Stimulated activated naive CD4-positive, alpha-beta T cell (primary cell): ENCODE measurements around the gene MBL2.

Source experiments
- DNase-seq, 6 experiments: peaks; one replicate each; lab custom pipeline; 2025; lab: John Stamatoyannopoulos, UW

The MBL2 gene

DNA sequence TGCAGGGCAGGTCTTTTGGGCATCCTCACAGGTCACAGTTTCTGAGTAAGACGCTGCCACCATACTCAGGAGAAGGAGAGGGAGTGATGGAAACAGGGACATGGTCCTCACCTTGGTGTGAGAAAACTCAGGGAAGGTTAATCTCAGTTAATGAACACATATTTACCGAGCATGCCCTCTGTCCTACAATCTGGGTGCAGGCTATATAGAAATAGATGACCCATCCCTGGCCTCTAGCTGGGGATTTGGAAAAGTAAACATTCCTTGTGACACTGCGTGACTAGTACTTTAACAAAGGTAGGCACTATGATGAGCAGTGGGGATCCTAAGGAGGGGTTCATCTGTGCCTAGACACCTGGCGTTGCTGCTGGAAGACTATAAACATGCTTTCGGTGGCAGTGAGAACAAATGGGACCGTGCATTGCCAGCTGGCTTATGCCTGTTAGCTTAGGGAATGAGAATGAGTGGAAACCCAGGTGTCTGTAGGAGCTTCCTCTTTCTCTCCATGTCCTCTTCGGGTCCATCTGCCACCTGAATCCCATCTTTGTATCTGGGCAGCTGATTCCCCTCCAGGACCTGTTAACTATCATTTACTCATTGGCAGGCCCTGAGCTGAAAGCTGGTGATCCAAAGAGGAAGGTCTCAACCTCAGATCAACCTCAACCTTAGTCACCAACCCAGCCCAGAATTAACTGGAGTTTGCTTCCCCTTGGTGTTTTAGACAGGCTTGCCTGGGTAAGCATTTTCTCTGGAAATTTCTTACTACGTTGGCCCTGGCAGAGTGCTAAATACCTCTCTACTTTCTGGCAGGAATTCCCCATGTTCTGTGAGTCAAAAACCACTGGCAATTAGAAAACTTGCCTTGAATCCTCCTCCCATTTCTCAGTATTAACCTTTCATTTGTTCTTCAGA lies 794 bp downstream of the MBL2 start:
- no peak for DNase-seq

DNA sequence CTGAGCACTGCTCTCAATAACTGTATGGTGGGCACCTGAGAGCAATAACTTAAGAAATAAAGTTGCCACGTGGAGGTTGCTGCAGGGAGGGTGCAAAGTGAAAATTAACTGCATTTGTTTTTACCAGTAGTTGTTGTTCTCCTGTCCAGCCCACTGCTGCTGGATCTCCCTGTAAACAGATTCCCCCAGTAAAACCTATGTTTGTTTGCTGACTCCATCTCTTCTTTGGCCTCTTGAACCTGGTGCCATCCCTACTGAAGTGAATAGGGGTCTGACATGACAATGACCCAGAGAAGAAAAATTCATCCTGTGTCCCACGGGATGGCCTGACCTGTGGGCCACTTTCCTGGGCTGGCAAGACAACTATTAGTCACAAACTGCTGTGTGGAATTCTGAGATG lies 1.7 kb downstream of the MBL2 start:
- no peak for DNase-seq

DNA sequence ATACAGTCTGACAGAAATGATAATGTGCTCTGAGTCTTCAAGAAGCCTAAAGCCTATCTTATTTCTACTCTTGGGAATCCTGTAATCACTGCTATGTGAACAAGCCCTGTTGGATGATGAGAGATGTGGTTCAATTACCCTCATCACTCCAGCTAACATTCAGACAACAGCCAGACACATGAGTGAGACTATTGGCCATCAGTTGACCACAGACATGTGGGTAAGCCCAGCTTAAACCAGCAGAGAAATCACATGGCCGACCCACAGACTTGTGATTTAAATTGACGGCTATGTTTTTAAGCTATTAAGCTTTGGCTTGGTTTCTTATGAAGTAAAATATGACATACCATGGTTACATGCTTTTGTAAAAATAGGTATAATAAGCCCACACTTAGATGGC lies 2.6 kb downstream of the MBL2 start:
- no peak for DNase-seq

DNA sequence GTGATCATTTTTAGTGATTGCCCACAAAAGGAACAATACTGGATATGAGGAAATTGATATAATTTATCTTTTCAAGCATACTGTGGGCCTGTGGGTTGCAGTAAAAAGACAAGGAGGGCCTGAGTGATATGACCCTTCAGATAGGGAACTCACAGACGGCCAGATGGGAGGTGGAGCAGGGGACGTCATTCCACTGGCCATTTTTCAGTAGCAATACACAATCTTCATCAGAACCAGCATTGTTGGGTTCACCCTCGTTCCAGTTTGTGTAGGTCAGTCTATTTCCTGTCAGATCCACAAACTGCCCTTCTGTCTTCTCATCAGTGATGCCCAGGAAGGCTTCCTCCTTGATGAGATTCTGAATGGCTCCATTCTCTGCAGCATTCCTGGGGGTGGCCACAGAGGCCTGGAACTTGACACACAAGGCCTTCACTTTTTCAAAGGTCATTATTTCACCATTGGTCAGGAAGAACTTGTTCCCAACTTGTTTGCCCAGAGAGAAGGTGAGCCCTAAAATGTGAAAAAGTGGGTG lies 4.5 kb downstream of the MBL2 start:
- no peak for DNase-seq

DNA sequence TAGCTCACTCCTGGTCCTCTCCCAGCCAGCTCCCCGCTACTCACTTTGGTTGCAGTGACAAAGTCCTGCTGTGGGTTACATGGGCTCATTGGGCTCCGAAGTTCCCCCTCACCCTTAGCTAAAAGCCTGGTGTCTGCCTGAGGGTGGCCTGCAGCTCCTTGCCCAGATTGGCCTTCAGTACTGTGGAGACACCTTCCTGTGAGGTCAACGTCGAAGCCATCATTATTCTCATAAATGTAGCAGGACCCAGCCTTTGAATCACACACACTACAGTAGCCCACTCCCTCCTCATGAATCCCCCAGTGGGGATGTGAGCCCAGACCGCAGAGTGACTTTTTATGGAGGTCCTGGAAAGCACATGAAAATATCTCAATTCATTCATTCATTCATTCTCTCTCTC lies 10.5 kb downstream of the MBL2 start:
- DNase-seq = no peak

DNA sequence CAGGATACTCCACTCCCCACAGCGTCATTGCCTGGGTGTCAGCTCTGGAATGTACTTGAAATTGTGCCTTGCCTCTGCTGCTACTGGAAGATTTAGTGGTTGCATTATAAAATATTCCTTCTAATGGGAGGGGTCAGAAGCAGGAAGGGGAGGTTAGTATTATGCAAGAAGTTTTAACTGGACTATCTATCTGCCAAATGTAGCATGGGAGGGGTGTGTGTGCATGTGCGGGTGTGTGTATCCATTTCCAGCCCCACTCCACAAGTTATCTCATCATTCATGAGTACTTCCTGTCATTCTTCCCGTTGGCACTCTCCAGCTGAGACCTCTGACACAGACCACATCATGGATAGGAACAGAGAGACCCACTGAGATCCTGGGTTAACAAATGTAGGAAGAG lies 13.4 kb downstream of the MBL2 start:
- DNase-seq = no peak

DNA sequence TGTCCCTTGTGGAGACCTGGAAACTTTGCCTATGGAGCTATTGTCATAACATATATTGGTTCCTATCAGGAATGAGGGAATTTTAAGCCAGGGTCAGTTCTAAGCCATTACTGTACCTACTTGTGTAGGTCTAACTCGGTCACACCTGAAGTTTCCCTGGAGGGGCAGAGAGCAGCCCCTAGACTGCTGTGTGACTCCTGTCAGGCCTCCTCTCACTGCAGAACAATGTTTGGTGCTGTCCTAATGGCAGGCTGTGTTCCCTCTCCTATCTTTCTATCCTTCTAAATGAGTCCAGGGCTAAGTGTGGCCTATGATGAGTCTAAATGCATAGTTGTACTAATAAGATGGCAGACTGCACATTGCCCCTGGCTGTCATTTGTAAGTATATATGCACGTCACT lies 14.2 kb downstream of the MBL2 start:
- DNase-seq = no peak

DNA sequence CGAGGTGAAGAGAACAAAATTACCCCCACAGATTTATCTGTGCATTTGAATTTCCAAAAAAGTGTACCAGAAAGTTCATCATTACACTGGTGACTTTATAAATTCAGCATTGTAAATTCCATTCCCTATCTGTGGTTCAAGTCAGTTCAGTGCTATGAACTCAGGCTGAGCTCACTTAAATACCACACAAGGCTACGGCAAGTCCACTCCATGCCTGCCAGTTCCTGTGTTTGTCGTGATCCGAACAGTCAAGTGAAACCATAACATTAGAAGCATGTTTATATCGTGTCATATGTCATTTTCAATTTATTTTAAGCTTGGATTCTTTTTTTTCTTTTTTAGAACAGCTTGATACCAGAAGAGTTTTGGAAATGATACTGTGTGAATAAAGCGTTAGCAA lies 14.8 kb downstream of the MBL2 start:
- DNase-seq = no peak

DNA sequence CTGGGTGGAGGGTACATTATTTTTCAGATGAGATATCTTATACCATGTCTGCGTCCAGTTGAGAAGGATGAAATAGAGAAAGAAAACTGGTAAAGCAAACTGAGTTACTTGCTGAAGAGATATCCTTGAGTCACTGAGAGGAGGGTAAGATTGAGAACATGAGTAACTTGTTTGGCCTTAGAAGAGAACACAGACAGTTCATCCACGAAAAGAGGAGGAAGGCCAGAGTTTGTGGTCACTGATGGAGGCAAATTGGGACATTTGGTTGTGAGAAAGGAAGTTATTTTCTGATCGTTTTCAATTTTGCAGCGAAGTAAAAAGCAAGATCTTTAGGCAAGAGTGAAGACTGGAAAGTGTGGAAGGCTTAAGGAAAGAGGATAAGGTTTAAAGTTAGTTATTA lies 15.6 kb downstream of the MBL2 start:
- no peak for DNase-seq

DNA sequence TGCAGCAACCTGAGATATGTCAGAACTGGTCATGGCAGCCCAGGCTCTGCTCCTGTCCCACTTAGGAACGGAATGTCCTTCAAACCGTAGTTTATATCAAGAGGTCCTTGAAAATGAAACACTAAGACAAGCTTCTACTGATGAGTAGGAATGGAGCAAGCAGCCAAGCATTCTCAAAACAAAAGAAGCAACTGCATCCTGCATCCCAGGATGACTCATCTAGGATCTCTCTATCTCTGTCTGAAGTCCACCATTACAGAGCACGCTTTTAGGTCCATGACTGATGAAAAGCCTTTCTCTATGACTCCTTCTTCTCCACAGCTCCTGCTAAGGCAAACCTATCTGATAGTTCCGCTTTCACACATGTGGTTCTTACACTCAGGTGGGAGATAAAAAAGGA lies 16.3 kb downstream of the MBL2 start:
- DNase-seq = no peak

DNA sequence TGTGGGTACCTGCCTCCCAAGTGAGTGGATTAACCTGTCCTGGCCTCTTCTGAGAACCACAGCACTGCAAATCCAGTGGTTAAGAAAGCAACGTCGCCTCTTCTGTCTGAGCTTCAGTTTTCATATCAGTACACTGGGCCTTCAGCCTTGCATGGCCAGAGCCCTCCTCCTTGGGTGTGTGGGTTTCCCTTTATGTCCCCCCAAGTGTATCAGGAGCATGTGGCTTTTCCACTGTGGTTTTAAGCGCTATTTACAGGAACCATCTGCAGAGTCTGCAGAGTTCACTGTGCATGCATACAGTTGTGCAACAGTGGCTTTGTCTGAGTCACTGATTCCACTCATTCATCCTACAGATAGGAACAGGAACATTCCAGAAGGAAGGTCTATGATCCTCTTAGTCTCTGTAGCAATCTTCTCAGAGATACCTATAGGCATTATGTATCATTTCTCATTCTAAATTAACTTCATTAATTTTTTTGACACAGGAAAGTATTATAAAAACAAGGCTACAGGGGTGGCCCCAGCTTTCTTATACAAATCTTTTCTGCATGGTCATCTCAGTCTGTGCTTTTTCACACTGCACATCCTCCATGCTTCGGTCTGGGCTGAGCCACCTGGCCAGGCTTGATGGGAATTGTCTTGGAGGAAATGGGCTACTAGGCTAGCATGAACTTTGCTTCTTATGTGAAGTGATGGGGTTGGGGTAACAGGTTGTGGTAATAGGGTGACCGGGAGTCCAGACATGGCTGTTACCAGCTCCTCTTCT lies 17.1 kb downstream of the MBL2 start:
- DNase-seq = no peak

DNA sequence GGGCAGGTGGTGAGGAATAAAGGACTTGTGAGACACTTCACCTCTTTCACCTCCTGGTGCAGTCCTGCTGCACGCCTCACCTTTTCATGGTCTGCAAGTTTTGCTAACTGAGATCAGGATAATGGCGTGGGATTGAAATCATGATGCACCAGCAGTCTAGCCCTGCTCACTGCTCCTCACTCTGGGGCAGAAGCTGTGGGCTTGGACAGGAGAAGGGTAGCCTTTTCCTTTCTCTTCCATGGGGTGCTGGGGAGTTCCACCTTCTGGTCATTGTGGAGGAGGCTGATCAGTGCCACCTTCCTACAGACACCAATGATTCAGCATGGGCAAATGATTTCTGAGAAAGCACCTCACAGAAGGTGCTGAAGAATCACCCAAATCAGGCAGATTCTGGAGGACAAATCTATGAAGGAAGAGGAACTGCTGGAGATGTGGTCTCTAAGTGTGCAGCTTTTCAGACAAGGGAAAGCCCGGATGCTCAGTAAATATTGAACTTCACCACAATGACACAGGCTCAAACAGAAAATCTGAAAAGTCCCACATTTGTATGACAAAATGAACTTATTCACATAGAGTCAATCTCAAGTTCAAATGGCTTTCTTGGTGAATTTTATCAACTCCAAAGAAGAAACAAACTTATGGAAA lies 19.7 kb downstream of the MBL2 start:
- no peak for DNase-seq

DNA sequence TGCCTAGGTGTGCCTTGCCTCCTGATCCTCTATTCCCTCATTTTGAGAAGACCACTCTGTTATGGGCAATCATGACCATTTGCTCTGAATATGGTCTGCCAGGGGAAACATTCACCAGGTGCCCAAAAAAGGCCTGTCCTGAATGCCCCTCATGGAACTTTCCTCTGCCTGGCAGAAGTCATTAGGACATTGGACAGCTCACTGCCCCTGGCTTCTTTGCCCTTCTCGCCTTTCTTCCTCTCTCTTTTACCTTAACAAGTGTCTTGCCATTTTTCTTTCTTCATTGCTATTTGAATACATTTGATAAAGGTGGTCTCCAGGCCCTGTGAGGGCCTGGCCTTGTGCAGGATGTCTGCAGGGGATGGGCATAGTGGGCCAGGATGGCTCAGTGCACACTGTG lies 20.3 kb downstream of the MBL2 start:
- DNase-seq = no peak

DNA sequence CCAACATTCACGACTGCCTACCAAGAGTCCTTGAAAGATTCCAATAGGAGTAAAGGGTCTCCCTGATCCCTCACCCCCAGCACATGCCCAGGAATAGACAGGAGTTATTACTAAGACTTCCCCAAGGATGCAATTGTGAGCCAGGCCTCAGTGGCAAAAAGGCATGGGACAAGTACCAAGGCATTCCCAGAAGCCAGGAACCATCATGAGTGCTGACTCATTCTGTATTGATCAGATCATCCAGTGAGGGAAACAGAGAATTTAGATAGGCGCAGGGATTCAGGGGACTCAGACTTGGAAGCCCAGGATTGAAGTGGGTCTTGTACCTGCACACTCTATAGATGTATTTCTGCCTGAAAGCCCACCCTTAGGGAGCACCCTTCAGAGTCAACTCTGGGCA lies 21.2 kb downstream of the MBL2 start:
- DNase-seq = no peak

DNA sequence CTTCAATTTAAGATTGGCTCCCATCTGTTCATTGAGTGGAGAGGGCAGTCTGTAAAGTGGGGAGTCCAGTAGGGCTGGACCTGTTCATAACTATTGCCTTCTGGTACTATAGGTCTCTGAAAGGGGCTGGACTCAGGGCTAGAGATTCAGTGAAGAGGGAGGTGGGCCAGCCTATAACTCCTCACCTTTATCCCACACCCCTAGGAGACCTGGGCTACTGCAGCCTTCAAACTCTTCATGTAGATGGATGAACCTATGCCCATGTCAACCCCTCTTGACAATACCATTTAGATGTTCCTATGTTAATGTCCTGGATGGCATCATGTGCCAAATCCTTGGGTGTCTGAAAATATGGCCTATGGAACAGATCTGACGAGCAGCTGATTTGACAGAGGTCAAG lies 22.0 kb downstream of the MBL2 start:
- no peak for DNase-seq

DNA sequence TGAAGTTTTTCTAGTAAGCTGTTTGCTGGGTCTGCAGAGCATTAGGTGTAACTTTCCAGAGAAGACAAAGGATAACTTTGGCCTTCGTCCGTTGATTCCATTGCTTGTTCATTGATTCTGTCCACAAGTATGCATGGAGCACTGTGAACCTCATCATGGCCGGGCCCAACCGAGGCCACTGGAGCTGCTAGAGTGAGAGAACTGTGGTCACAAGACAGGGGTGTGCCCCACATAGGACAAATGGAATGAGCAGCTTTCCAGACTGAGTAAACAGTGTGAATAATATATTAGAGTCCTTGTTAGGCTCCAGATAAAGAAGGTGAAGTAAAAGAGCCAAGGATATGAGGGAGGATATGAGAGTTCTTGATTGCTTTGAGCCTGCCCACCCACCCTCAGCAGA lies 24.9 kb downstream of the MBL2 start:
- DNase-seq = no peak

DNA sequence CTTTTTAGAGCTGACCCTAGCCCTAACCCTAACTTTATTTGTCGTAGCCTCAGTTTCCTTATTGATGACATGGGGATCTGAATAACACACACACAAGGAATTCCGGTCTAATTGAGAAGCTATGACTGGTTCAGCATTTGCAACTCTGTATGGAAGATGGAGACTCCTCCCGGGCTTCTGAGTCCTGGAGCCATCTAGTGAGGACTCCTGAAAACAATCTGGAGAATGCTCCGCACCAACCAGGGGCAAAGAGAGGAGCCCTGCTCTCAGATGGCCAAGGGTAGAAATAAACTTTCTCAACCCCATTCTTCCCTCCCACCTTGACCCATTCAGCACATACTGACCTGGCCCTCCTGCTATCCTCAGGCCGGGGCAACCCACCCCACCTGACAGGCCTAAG lies 26.4 kb downstream of the MBL2 start:
- DNase-seq = no peak

DNA sequence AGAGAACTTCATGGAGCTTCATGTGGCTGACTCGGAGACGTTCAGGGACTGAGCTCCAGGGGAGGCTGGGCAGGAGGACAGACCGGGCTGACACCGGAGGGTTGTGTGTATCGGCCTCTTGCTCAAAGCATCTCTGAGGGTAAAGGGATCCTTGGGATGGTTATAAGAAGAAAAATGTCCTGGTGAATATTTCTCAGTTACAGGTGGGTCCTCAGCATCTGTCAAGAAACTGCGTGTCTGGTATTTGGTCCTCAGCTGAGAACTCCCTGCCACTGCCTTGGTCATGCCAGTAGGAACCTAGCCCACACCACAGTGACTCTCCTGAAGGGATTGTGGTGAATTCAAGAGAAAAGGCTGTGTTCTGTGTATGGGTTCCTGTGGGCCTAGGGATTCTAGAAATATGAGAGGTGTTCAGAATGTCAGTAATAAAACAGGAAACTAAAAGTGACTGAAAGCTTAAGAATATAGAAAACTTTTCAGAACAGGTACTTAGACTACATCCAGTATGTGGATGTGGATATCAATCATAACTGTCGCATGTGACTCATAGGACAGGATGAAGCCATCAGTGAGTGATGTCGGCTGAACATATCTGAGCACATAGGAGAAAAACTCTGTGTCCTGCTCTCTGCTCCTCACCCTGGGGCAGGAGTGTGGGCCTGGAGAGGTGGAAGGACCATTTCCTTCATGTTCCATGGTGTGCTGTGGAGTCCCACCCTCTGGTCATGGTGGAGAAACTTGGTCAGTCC lies 28.4 kb downstream of the MBL2 start:
- no peak for DNase-seq

DNA sequence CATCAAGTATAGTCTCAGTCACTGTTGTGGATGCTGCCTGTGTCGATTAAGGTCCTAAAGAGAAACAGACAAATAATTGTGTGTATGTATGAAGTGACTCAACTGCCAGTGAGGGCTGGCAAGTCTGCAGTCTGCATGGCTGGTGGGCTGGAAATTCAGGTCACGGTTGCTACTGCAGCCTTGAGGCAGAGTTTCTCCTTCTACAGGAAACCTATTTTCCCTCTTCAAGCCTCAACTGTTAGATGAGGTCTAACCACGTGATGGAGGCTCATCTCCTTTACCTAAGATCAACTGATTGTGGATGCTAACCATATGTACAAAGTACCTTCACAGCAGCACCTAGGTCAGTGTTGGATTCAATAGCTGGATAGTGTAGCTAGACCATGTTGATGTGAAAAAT lies 29.9 kb downstream of the MBL2 start:
- no peak for DNase-seq

DNA sequence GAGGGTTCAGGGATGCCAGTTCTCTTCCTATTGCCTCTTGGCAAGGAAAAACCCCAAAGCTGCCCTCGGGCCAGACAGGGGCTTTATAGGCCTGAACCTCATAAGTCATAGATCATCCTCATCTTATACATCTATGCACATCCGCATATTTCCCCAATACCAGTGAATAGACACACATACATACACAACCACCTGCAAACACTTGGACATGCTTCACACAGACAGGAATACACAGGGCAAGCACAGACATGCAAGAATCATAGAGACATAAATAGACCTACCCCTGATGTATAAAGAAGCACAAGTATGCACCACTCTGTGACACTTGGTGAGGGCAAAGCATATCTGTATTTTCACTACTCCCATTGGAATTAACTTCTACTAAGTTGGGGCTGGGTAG lies 30.7 kb downstream of the MBL2 start:
- no peak for DNase-seq

DNA sequence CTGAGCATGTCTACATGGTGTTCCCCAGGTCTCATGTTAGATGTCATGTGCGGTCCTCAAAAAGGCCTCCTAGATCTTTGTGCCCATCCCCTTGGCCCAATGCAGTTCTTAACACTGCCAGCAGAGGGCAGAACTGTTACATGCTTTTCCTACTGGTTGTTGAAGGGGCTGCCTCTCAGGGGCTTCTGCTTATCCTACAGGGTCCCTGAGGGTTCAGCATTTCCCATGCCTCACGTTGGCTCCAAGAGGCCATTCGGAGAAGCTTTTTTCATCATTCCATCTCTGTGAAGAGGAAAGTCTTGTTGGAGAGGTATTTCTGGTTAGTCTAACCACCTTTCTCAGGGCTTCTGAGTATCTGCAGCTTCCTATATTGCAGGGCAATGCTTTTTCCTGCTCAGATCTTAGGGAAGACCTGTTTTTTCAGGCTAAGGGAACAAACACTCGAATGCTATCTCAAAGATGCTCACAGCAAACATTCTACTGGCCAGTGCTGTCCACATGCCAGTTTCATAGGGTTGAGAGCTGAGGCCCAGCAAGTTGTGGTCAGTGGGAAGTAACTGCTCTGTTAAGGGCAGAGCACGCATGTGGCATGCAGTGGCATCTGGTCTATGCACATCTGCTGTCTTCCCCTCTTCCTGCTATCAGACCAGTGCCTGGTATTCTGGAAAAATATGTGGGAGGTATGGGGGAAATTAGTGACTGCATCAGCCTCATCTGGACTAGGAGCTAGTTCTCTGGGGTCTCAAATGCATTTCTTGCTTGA lies 31.5 kb downstream of the MBL2 start:
- DNase-seq = peak in 2 of 6 experiments; percentile 0 to 1
